Fibroblast of mammary gland (primary cell): ENCODE measurements around the gene PRPF38B.
"Not testable (repeated sequence)": the region's sequence is repeated elsewhere in the genome, so short reads cannot be mapped to it uniquely, and the experiment has no call there.

Experiments
- DNase-seq: peaks from one replicate; pipeline ENCODE4 v3.0.0-alpha.2; 2010; ENCODE audit warnings: low read depth
- H3K4me3 ChIP-seq: 2 replicates; pipeline ENCODE4 v1.5.1; 2011; ENCODE audit warnings: low read depth, mild to moderate bottlenecking, low read length, moderate library complexity; ENCODE audit not compliant: control insufficient read depth
- TF ChIP-seq, protein P1 (sequence below): conservative IDR thresholded peaks from 2 replicates; pipeline ENCODE4 v1.5.1; 2011; ENCODE audit warnings: low read depth, low read length, inconsistent platforms; ENCODE audit not compliant: control insufficient read depth, insufficient read depth

PRPF38B gene

DNA sequence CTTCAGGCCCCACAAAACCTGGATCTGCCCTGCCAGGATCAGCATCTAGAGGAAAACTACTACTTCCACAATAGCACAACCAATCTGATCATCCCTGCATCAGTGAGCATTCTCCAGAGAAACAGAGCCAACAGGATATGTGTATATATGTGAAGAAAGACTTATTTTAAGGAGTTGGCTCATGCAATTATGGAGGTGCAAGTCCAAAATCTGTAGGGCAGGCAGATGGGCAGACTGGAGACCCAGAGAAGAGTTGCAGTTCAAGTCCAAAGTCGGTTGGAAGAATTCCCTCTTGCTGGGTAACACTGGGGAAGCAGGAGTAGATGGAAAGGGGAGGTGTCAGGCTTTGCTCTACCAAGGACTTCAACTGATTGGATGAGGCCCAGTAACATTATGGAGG lies 26.3 kb upstream of the PRPF38B start:
- TF ChIP-seq, protein P1, sequence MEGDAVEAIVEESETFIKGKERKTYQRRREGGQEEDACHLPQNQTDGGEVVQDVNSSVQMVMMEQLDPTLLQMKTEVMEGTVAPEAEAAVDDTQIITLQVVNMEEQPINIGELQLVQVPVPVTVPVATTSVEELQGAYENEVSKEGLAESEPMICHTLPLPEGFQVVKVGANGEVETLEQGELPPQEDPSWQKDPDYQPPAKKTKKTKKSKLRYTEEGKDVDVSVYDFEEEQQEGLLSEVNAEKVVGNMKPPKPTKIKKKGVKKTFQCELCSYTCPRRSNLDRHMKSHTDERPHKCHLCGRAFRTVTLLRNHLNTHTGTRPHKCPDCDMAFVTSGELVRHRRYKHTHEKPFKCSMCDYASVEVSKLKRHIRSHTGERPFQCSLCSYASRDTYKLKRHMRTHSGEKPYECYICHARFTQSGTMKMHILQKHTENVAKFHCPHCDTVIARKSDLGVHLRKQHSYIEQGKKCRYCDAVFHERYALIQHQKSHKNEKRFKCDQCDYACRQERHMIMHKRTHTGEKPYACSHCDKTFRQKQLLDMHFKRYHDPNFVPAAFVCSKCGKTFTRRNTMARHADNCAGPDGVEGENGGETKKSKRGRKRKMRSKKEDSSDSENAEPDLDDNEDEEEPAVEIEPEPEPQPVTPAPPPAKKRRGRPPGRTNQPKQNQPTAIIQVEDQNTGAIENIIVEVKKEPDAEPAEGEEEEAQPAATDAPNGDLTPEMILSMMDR, result no peak
- DNase-seq, result no peak
- H3K4me3 ChIP-seq, result no peak overlapping the region

DNA sequence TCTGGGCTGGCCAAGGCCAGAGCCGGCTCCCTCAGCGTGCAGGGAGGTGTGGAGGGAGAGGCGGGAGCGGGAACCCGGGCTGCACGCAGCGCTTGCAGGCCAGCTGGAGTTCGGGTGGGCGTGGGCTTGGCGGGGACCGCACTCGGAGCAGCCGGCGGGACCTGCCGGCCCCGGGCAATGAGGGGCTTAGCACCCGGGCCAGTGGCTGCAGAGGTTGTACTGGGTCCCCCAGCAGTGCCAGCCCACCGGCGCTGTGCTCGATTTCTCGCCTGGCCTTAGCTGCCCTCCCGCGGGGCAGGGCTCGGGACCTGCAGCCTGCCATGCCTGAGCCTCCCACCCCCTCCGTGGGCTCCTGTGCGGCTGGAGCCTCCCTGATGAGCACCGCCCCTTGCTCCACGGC lies 24.7 kb upstream of the PRPF38B start:
- not testable (repeated sequence) for H3K4me3 ChIP-seq, DNase-seq

DNA sequence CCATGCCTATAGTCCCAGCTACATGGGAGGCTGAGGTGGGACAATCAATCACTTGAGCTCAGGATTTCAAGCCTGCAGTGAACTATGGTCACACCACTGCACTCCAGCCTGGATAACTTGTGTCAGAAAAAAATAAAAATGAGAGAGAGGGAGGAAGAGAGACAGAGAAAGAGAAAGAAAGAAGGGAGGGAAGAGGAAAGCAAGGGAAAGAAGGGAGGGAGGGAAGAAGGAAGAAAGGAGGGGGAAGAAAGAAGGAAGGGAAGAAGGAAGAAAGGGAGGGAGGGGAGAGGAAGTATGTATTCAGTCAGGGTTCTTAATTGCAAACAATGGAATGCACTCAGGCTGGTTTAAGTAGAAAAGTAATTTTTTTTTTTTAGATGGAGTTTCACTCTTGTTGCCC lies 23.3 kb upstream of the PRPF38B start:
- TF ChIP-seq, protein P1, result no peak
- H3K4me3 ChIP-seq, result no peak overlapping the region
- no peak for DNase-seq

DNA sequence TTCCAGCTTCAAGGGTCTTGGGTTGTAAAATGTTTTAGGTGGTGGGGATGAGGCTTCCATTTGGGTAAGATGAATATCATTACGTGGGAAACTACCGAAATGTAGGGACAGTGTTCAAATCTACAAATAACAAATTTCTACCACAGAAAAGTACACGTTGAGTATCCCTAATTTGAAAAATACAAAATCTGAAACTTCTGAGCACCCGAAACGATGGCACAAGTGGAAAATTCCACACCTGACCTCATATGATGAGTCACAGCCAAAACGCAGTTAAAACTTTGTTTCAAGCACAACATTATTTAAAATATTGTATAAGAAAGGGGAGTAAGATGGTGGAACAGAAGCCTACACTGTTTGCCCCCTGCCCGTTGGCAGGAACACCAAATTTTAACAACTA lies 22.4 kb upstream of the PRPF38B start:
- no peak overlapping the region for H3K4me3 ChIP-seq
- no peak for DNase-seq
- TF ChIP-seq, protein P1, result no peak

DNA sequence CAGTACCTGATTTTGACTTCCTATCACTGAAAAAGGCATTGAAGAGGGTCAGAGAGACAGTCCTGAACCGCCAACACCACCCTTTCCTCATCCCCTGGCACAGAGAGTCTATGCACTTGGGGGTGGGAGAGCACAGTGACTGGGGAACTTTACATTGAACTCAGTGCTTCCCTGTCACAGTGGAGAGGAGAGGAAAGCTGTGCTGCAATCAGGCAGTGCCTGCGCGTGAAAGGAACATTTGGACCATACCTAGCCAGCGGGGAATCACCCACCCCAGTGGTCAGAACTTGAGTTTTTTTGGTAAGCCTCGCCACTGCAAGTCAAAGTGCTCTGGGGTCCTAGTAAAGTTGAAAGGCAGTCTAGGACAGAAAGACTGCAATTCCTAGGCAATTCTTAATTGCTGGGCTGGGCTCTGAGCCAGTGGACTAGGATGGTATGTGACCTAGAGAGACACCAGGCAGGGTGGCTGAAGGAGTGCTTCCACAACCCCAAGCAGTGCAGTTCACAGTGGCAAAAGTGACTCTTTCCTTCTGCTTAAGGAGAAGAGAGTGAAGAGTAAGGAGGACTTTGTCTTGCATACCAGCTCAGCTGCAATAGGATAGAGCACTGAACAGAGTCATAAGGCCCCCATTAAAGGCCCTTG lies 21.9 kb upstream of the PRPF38B start:
- TF ChIP-seq, protein P1, result no peak

DNA sequence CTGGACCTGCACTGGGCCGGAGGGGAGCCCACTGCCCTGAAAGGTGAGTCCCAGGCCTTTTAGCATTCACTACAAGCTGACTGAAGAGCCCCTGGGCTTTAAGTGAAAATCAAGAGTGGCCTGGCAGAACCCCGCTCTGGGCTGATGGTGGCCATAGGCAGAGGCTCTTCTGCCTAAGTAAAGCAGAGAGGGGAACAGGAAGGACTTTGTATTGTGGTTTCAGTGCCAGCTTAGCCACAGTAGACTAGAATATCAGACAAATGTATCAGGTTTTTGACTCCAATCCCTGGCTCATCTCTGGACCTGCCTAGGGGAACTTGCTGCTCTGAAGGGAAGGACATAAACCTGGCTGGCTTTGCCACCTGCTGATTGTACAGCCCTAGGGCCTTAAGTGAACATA lies 21.0 kb upstream of the PRPF38B start:
- no peak overlapping the region for H3K4me3 ChIP-seq
- DNase-seq, result no peak
- TF ChIP-seq, protein P1, result no peak

More for the DNA sequence above, 21.9 kb upstream of the PRPF38B start:
- H3K4me3 ChIP-seq, result no peak overlapping the region
- no peak for DNase-seq

DNA sequence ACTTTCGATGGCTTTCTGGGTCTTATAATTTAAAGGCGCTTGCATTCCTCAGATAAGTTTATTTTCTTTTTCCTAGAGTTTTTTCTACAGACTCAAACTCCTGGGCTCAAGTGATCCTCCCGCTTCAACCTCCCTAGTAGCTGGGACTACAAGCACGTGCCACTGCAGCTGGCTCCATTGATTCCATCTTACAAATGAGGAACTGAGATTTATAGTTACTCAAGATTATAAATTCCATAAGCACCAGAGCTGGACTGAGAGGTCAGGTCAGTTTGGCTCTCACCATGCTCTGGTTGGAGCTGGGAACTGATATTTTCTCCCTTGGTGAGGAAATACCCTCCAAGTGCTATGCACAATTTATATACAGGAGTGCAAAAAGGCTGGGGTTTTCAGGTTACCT lies 13.4 kb upstream of the PRPF38B start:
- TF ChIP-seq, protein P1, result no peak
- DNase-seq, result no peak
- no peak overlapping the region for H3K4me3 ChIP-seq
